Activated T-helper 17 cell treated with anti-CD3 and anti-CD28 coated beads, Interleukin-2, amount 50 U/mL, for 72 hours (primary cell): ENCODE results near the gene XCL2. TPM values are rescaled to one million over a fixed set of nuclear protein-coding genes. Genes with fewer than 3 reads are reported as not detected.
"Not testable (repeated sequence)": the region's sequence is repeated elsewhere in the genome, so short reads cannot be mapped to it uniquely, and the experiment has no call there.

Experiments
- ATAC-seq: fragments of 150-1000 bp; cut with Tn5 transposase; replicated peaks from 2 replicates; pipeline ENCODE4 v1.10.0; 2021; ENCODE audit warnings: mild to moderate bottlenecking, moderate library complexity
- H3K27ac Mint-ChIP-seq: one replicate; pipeline ENCODE4 v1.8.0; 2022; ENCODE audit warnings: mixed read lengths
- H3K27me3 Mint-ChIP-seq: one replicate; pipeline ENCODE4 v1.8.0; 2022; ENCODE audit warnings: mixed read lengths
- H3K36me3 Mint-ChIP-seq: one replicate; pipeline ENCODE4 v1.8.0; 2022; ENCODE audit warnings: low read depth, mild to moderate bottlenecking, mixed read lengths
- H3K4me1 Mint-ChIP-seq: one replicate; pipeline ENCODE4 v1.8.0; 2022; ENCODE audit warnings: mixed read lengths
- H3K4me3 Mint-ChIP-seq: one replicate; pipeline ENCODE4 v1.8.0; 2022; ENCODE audit warnings: mild to moderate bottlenecking, mixed read lengths
- H3K9me3 Mint-ChIP-seq: one replicate; pipeline ENCODE4 v1.8.0; 2022; ENCODE audit warnings: mixed read lengths
- total RNA-seq, 2 donors: library from RNA; stranded (reverse); gene quantifications; one replicate each; pipeline ENCODE4 v1.2.3, GENCODE V29; 2022

Gene XCL2
- total RNA-seq, 2 donors from 2014 or later: not detected

GRCh38 chr1:168550971-168551370, 7.2 kb upstream of the XCL2 start:
- Mint-ChIP-seq H3K36me3 (no peaks in the 10 kb centered on the region), H3K9me3 (no peaks in the 10 kb centered on the region), H3K4me3 (no peak overlapping the region), H3K27ac (no peak overlapping the region), H3K4me1 (no peaks in the 10 kb centered on the region), H3K27me3 (peaks cover 4% of the 10 kb centered on the region)
- ATAC-seq: no peak

GRCh38 chr1:168546553-168546895, 2.7 kb upstream of the XCL2 start:
- not testable (repeated sequence) for H3K4me3 Mint-ChIP-seq, ATAC-seq, H3K36me3 Mint-ChIP-seq, H3K27me3 Mint-ChIP-seq, H3K4me1 Mint-ChIP-seq, H3K9me3 Mint-ChIP-seq, H3K27ac Mint-ChIP-seq

GRCh38 chr1:168545678-168546552, 2.1 kb upstream of the XCL2 start:
- ATAC-seq, H3K27me3 Mint-ChIP-seq, H3K4me3 Mint-ChIP-seq, H3K36me3 Mint-ChIP-seq, H3K27ac Mint-ChIP-seq, H3K9me3 Mint-ChIP-seq, H3K4me1 Mint-ChIP-seq: not testable (repeated sequence)

- H3K36me3 Mint-ChIP-seq, H3K27me3 Mint-ChIP-seq, H3K4me3 Mint-ChIP-seq, H3K27ac Mint-ChIP-seq, H3K9me3 Mint-ChIP-seq, H3K4me1 Mint-ChIP-seq, ATAC-seq: not testable (repeated sequence)
Measured at GRCh38 chr1:168542978-168543377, 819 bp downstream of the XCL2 start.

- not testable (repeated sequence) for H3K9me3 Mint-ChIP-seq, H3K27ac Mint-ChIP-seq, ATAC-seq, H3K4me3 Mint-ChIP-seq, H3K36me3 Mint-ChIP-seq, H3K27me3 Mint-ChIP-seq
- H3K4me1 Mint-ChIP-seq: peaks cover 13% of the 10 kb centered on the region
Measured at GRCh38 chr1:168540798-168541197, 3.0 kb downstream of the XCL2 start.

- Mint-ChIP-seq H3K4me1 (peaks cover 41% of the 10 kb centered on the region), H3K9me3 (no peaks in the 10 kb centered on the region), H3K27ac (peak overlapping the region; percentile 80), H3K4me3 (peak overlapping the region; percentile 57), H3K36me3 (no peaks in the 10 kb centered on the region), H3K27me3 (no peaks in the 10 kb centered on the region)
- peak; percentile 50 for ATAC-seq
Measured at GRCh38 chr1:168535536-168535935, 8.3 kb downstream of the XCL2 start.

- H3K9me3 Mint-ChIP-seq: no peaks in the 10 kb centered on the region
- ATAC-seq: peak; percentile 91
- H3K4me1 Mint-ChIP-seq: peaks cover 42% of the 10 kb centered on the region
- no peaks in the 10 kb centered on the region for H3K27me3 Mint-ChIP-seq
- no peak overlapping the region for H3K27ac Mint-ChIP-seq
- no peaks in the 10 kb centered on the region for H3K36me3 Mint-ChIP-seq
- no peak overlapping the region for H3K4me3 Mint-ChIP-seq
Measured at GRCh38 chr1:168531615-168532345, 12.0 kb downstream of the XCL2 start.

- H3K27me3 Mint-ChIP-seq: no peaks in the 10 kb centered on the region
Measured at GRCh38 chr1:168529518-168529917, 14.3 kb downstream of the XCL2 start.

GRCh38 chr1:168521401-168522000, 22.3 kb downstream of the XCL2 start:
- Mint-ChIP-seq H3K27ac (peak overlapping the region; percentile 11), H3K4me1 (peaks cover 26% of the 10 kb centered on the region), H3K27me3 (no peaks in the 10 kb centered on the region), H3K4me3 (peak overlapping the region; percentile 63), H3K9me3 (no peaks in the 10 kb centered on the region), H3K36me3 (no peaks in the 10 kb centered on the region)
- peak; percentile 23 for ATAC-seq

More at GRCh38 chr1:168529518-168529917, 14.3 kb downstream of the XCL2 start:
- Mint-ChIP-seq H3K9me3 (no peaks in the 10 kb centered on the region), H3K27ac (no peak overlapping the region), H3K4me1 (peaks cover 21% of the 10 kb centered on the region), H3K36me3 (no peaks in the 10 kb centered on the region), H3K4me3 (no peak overlapping the region)
- no peak for ATAC-seq

GRCh38 chr1:168520832-168521231, 23.0 kb downstream of the XCL2 start:
- H3K9me3 Mint-ChIP-seq: no peaks in the 10 kb centered on the region
- H3K4me1 Mint-ChIP-seq: peaks cover 26% of the 10 kb centered on the region
- H3K36me3 Mint-ChIP-seq: no peaks in the 10 kb centered on the region
- ATAC-seq: no peak
- H3K27me3 Mint-ChIP-seq: no peaks in the 10 kb centered on the region
- peak overlapping the region; percentile 11 for H3K27ac Mint-ChIP-seq
- H3K4me3 Mint-ChIP-seq: peak overlapping the region; percentile 63

GRCh38 chr1:168520052-168520751, 23.6 kb downstream of the XCL2 start:
- Mint-ChIP-seq H3K4me3 (peak overlapping the region; percentile 63), H3K4me1 (peaks cover 29% of the 10 kb centered on the region), H3K9me3 (no peaks in the 10 kb centered on the region), H3K36me3 (no peaks in the 10 kb centered on the region), H3K27ac (peak overlapping the region; percentile 11), H3K27me3 (no peaks in the 10 kb centered on the region)
- peak; percentile 85 for ATAC-seq

GRCh38 chr1:168518813-168519212, 25.0 kb downstream of the XCL2 start:
- Mint-ChIP-seq H3K36me3 (no peaks in the 10 kb centered on the region), H3K4me1 (peaks cover 43% of the 10 kb centered on the region), H3K4me3 (no peak overlapping the region), H3K9me3 (peaks cover 3% of the 10 kb centered on the region), H3K27me3 (no peaks in the 10 kb centered on the region), H3K27ac (no peak overlapping the region)
- ATAC-seq: no peak

GRCh38 chr1:168518201-168518689, 25.6 kb downstream of the XCL2 start:
- Mint-ChIP-seq H3K4me1 (peaks cover 49% of the 10 kb centered on the region), H3K27me3 (no peaks in the 10 kb centered on the region), H3K4me3 (no peak overlapping the region), H3K27ac (no peak overlapping the region), H3K9me3 (peaks cover 3% of the 10 kb centered on the region), H3K36me3 (no peaks in the 10 kb centered on the region)
- ATAC-seq: no peak

- Mint-ChIP-seq H3K27ac (peak overlapping the region; percentile 54), H3K9me3 (peaks cover 3% of the 10 kb centered on the region), H3K27me3 (no peaks in the 10 kb centered on the region), H3K4me1 (peaks cover 33% of the 10 kb centered on the region), H3K36me3 (no peaks in the 10 kb centered on the region), H3K4me3 (peak overlapping the region; percentile 52)
- no peak for ATAC-seq
Measured at GRCh38 chr1:168514455-168514854, 29.3 kb downstream of the XCL2 start.
